Activated CD8-positive, alpha-beta memory T cell treated with anti-CD3 and anti-CD28 coated beads for 1 hour (primary cell): ENCODE measurements around the gene TRMO.

ENCODE experiments used
- DNase-seq, 2 donors: peaks; one replicate each; pipeline ENCODE4 v3.0.0-alpha.2; 2020; ENCODE audit warnings: low read depth in 1 of 2; ENCODE audit errors: extremely low read depth in 1 of 2

TRMO gene

GRCh38 chr9:97863314-97863713, 59.0 kb downstream of the TRMO start:
- DNase-seq: no peak

- DNase-seq: no peak
Observed at GRCh38 chr9:97861148-97861475, 61.2 kb downstream of the TRMO start.

GRCh38 chr9:97860451-97861147, 61.7 kb downstream of the TRMO start:
- no peak for DNase-seq

DNA sequence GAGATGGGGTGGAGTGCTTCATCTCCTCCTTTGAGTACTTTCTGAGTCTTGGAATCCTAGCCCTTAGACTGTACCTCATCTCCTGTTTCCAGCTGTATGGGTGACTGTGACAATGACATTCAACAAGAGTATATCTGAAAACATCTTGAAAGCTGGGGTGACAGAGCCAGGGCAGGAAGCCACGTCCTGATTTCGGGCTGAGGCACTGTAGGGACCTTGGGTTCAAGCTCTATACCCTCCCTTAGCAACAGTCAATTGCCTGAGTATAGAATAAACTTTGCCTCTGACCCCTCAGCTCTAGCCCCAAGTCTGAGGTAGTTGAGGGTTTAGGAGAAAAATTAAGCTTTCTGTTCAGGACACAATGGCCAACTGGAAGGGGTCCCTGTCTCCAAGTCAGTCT, 63.0 kb downstream of the TRMO start:
- no peak for DNase-seq

DNA sequence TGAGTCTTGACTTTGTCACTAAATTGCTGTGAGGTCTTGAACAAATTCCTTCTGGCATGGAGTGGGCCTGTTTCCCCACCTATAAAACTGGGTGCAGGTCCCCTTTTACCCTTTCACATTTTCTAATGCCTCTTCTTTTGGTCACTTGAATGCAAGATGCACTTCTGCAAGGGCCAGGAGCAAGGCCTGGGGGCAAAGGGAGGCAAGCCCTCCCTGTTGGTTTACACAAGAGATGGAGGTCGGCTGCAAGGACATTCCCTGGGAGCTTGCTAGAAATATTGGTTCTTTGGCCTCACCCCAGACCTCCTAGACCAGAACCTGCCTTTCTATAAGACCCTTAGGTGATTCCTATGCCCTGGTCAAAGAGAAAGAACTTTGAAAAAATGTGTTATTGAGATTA, 63.5 kb downstream of the TRMO start:
- DNase-seq: no peak

GRCh38 chr9:97858393-97858713, 63.9 kb downstream of the TRMO start:
- DNase-seq: no peak

- DNase-seq: no peak
Observed at GRCh38 chr9:97857606-97858392, 64.5 kb downstream of the TRMO start.

DNA sequence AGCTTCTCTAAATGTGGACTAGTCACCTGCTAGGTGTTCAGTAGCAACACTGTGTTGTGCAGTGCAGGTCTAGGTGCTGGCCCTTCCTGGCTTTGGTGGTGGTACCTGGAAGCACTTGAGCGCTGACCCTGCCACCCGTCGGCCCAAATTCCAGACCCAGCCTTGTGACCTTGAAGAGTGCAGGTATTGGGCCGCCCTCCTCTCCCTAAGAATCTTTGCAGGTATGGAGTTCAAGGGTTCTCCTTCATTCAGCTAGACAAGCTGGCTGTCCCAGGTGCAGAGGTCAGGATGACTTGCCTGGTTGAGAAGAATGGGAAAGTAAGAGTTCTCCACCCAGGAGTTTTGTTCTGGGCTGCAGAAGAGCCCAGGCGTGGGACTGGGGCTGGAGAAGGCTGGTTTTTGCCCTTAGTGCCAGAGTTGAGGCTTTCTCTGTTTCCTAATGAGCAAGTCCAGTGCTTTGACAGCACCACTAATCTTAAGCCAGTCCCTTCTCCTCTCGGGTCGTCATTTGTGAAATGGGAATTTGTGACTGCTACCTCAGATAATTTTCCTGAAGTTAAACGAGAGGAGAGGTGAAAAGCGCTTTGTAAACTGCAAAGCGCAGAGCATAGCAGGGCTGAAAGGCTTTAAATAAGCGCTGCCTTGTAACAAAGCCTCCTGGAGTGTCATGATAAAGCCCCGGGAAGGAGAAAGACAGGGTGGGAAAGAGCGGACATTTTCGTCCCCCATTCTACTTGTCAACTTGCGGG, 65.3 kb downstream of the TRMO start:
- DNase-seq: no peak

- DNase-seq: no peak
Observed at GRCh38 chr9:97855899-97856298, 66.4 kb downstream of the TRMO start.

DNA sequence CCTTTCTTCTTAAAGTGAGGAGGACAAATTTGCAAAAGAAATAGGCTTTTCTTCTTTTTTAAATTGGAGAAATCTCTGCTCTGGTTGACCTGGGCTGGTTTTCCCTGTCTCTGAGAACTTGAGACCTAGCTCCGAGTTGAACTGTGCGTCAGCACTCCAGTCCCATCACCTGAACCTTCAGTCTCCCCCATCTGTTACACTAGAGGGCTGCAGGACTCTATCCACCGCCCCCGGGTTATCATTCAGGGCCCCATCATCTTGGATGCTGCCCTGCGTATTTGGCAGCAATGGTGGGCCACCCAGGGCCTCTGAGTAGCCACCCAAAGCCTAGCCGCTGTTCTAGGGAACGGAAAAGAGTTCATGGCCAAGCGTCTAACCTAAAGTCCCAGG, 66.8 kb downstream of the TRMO start:
- no peak for DNase-seq

GRCh38 chr9:97854696-97855485, 67.4 kb downstream of the TRMO start:
- DNase-seq: no peak
